ENCODE measurements around the gene SHANK2. TPM values are rescaled to one million over a fixed set of nuclear protein-coding genes. Genes with fewer than 3 reads are reported as not detected.
A peak's percentile ranks its signal among the peaks of the same experiment; 100 is the strongest.
"Not testable (repeated sequence)": the region's sequence is repeated elsewhere in the genome, so short reads cannot be mapped to it uniquely, and the experiment has no call there.

The SHANK2 gene
- total RNA-seq, 1 donor from 2014 or later = 3.7 TPM

DNA sequence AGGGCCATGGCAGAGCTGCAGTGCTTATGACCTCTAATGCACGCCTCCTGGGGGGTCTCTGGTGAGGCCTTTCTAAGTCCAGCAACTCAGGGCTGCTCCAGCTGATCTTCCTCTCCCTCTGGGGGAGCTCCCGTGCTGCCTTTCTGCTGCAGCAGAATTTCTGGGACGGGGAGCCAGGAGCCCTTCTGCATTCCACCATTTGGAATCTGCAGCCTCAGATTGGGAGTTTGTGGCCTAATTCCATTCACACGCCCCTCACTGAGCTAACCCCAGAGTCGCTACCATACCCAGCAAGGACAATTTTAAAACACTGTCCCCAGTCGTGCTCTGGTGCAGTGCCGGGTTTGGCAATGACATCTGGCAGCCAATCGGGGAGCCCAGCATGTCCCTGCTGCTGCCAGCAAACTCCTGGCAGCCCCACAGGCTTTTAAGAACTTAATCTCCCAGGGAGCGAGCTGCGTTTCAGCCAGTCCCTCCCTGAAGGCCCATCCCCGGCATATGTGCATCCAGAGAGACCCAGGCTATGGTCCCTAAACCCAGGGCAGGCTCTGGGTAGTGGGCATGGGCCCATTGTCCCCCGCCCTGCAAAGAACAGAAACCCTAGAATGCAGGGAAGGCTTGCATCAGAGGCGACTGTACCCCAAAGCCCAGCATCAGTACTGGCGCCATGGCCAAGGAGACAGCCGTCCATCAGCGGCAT is 4.7 kb downstream of the SHANK2 start:
- ATAC-seq (no peak), DNase-seq (ENCODE audit: low spot score) (no peak)
- intact Hi-C loops (cut with DNase I) = no loop called here

DNA sequence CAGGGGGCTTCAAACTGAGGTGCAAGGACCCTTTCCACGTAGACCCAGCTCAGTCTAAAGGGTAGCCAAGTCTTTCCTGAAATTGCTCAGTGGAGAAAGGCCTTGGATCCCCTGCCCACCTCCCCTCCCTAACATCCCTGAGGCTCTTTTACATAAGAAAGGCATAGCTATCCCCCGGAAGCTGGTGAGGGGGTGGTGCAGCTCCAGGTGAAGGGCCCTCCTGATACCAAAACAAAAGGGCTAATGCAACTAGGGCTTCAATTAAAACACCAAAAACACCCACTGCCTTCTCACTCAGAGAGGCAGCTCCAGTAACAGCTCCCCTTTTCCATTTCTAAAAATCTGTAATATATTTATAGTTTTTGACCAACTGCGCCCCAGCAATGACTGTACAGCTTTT is 5.8 kb downstream of the SHANK2 start:
- DNase-seq (ENCODE audit: low spot score) = no peak
- ATAC-seq = no peak
- intact Hi-C loops (cut with DNase I) = no loop called here

DNA sequence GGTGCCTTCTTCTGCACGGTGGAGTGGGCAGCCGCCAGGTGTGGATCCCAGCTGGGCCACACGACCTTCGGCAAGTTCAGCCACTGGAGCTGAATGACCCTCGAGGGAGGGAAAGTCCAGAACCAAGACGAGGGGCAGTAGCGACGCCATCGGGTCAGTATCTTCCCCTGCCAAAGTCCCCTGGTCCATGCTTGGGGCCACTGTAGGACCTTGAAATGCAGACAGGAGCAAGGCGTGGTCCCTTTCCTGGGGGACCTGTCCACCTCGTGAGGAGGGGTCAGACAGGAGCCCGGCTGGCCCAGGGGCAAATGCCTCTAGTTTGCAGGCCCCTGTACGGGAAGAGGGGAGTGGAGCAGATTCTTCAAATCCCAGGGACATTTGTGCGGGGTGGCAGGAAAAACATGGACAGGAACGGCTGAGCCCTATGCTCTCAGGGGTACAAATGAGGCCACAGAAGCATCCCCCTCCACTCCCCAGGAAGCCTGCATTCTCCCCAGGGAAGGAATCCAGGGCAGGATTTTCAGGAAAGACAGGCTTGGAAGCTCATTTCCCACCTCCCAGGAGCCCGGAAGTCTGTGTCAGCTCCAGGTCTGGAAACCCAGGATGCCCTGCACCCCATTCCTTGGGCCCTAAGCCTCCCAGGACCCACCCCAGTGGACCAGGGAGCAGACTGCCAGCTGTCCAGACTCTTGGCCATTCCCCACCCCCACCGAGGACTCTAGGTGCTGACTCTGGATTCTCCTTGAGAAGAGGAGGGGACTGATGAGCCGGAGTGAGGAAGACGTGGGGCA is 6.6 kb downstream of the SHANK2 start:
- intact Hi-C loops (cut with DNase I) = no loop called here
- DNase-seq (ENCODE audit: low spot score) (no peak), ATAC-seq (no peak)

DNA sequence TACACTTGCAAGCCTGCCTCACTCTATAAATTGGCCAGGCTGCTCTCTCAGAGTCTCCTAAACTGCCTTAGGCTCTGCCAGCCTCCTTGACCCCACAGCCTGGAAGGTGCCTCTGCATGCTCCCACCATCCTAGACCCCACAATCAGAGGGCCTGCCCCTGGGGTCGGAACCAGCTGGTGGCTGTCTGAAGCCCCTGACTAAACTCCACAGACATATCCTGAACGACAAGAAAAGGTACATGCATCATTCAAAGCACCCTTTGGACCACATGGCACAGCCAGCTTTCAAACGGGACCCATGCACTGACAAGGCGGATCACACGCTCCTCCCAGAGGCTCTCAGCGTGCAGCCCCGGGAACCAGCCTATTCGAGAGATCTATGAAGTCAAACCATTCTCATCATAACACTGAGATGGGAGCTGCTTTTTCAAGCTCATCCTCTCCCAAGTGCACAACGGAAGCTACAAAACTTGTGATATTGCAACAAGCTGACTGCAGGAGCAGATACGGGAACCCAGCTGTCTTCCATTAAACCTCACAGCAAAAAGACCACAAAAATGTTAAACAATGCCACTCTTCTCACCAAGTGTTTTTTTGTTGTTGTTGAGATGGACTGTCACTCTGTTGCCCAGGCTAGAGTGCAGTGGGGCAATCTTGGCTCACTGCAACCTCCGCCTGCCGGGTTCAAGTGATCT is 8.1 kb downstream of the SHANK2 start:
- no peak for DNase-seq (ENCODE audit: low spot score)

DNA sequence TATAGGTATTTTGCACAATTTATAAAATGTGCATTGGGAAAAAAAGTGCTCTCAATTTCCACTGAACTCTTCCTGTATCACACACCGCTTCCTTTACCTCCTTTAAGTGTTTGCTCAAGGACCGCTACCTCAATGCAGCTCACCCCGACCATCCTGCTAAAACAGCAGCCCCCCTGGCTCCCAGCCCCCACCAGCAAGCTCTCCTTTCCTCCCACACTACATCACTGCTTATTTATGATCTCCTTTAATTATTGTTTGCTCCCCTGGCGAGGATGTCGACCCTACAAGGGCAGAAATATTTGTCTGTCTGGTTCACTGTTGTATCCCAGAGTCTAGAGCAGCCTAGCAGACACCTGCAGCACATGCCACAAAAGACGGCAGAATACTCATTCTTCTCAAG is 10.0 kb downstream of the SHANK2 start:
- intact Hi-C loops (cut with DNase I) = no loop called here
- DNase-seq (ENCODE audit: low spot score) = no peak
- ATAC-seq = no peak

More for the DNA sequence above, 8.1 kb downstream of the SHANK2 start:
- ATAC-seq = no peak
- intact Hi-C loops (cut with DNase I) = no loop called here

DNA sequence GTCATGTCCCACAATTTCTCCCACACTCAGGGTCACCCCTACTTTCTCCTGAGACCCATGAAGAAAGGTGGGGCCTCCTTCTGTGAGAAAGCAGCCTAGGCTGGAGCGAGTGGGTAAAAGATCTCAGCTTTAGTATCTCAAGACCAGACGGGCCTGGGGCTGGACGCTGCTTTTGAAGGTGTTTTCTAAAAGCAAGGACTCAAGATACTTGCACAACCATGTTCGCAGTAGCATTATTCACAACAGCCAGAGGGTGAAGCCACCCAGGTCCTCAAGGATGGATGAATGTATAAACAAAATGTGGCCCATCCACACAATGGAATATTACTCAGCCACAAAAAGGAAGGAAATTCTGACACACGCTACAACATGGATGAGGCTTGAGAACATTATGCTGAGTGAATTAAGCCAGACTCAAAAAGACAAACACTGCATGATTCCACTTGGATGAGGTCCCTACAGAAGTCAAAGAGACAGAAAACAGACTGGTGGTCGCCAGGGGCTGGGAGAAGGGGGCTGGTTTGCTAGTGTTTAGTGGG is 10.6 kb downstream of the SHANK2 start:
- ATAC-seq (no peak), DNase-seq (ENCODE audit: low spot score) (no peak)
- intact Hi-C loops (cut with DNase I) = no loop called here

DNA sequence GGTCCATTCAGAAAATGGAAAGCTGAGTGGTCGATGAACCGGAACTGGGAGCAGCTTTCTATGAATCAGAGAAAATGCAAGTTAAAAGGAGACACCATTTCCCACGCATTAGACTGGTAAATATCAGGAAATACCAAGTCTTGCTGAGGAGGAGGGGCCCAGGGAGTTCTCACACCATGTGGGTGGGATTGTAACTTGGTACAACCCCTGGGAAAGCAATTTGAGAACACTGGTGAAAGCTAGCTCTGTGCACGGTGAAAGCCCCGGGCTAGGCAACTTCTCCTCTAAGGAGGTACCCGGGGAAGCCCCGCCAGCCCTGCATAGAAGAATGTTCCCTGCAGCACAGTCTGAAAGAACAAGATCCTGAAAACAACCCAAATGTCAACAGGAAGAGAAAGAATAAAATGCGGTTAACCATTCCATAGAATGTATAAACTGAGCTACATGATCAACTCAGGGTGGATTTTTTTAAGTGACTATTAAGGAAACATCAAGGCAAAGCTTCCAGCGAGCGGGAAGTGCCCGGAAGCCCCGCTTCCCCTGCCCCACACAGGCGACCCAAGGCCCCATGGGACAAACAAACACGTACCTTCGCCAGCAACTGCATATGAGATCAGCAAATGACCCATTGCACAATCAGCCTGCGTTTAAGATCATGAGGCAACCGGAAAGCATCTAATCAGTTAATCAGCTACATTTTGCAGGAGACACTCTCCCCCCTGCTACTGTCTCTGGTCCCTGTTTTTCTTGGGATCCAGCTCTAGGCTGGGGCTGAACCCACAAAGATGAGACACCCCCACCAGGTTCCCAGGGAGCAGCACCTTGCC is 11.3 kb downstream of the SHANK2 start:
- peak; percentile 94 for ATAC-seq
- intact Hi-C loops (cut with DNase I) = no loop called here
- DNase-seq (ENCODE audit: low spot score) = no peak

DNA sequence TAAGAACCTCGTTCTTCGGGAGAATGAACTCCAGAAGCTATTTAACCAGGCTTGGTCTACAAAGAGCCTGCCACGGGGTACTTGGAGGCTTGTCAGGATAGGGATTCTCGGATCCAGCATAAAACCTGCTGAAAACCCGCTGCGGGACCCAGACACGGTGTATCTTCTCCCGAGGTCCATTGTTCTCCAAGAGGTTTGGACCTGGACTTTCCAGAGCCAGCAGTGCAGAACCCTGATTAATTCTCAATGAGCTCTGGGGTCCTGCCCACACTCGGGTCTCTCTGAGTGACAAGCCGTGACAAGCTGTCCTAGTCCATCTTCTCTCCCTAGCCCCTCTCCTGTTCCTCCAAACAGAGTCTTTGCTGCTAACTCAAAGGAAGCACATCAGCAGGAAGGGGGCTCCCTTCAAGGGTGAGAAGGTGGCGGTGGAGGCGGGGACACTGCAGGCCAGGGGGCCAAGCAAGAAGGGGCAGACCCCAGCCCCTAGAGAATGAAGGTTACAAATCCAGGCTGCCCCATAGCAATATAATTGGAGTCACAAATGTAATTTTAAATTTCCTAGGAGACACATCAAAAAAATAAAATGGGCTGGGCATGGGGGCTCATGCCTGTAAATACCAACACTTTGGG is 12.2 kb downstream of the SHANK2 start:
- DNase-seq (ENCODE audit: low spot score) = no peak
- intact Hi-C loops (cut with DNase I) = no loop called here

DNA sequence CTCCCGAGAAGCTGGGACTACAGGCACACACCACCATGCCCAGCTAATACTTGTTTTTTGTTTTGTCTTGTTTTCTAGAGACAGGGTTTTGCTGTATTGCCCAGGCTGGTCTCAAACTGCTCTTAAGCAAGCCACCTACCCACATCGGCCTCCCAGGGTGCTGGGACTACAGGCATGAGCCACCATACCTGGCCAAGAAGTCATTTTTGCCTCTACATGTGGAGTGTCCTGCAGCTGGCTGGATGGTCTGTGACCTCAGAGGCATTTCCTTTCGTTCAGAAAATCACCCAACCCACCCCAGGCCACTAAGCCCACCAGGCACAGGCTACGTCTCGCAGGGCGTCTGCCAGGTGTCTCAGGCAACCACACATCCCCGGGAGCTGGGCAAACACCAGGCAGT is 12.8 kb downstream of the SHANK2 start:
- DNase-seq (ENCODE audit: low spot score) (no peak), ATAC-seq (no peak)
- intact Hi-C loops (cut with DNase I) = no loop called here

More for the DNA sequence above, 12.2 kb downstream of the SHANK2 start:
- ATAC-seq = no peak

DNA sequence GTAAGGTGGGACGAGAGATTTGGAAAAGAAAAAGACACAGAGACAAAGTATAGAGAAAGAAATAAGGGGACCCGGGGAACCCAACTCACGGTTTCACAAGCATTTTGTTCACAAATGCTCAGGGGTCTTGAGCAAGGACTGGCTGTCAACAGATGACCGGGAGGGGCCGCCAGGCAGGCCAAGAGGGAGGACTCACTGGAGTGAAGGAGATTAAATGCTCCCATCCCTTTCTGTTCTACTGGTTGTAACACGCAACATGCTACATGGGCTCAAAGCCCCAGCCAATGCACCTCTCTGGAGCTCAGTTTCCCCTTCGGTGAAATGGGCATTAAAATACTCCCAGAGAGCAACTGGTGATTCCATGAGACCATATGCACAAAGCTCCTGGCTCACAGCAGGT is 13.4 kb downstream of the SHANK2 start:
- ATAC-seq (no peak), DNase-seq (ENCODE audit: low spot score) (peak; percentile 15)
- intact Hi-C loops (cut with DNase I) = no loop called here

DNA sequence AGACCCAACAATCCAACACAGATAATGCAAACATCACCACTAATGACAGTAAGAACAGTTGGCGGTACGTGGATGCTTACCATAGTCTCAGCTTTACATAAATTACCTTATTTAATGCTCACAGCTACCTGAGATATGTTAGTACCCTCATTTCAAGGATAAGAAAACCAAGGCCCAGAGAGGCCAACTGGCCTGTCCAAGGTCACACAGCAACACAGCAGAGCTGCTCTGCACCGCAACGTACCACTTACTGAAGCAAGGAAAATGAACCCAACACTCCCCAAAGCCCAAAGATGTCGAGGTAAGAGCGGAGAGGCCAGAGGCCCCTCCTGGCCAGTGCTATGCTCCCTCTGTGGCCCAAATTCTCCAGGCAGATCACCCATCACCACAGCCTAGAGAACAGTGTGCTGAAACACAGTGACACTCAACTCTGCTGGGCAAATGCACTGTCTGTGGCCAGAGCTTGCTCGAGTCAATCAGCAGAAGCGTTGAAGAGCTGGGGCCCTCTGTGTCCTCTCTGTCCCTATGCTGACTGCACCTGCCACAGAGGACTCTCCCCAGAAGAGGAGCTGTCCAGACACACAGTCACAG is 14.0 kb downstream of the SHANK2 start:
- ATAC-seq (no peak), DNase-seq (ENCODE audit: low spot score) (no peak)
- intact Hi-C loops (cut with DNase I) = no loop called here

DNA sequence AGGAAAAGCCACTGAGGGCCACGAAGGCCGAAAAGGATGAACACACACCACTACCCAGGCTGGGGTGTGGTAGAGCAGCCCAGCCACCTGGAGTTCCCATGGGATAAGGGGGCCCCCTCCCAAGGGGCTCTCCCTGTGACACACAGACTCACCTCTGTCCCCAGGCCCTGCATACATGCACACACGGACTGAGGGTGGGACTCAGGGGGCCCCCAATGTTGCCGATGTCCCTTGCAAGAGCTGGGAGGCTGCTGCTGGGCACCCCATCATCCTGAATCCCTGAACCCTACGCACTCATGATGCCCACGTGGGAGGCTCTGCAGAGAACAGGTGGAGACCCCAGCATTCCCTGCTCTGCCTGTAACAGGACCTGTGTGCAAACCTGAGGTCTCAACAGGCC is 14.5 kb downstream of the SHANK2 start:
- no peak for ATAC-seq
- DNase-seq (ENCODE audit: low spot score) = peak; percentile 33
- intact Hi-C loops (cut with DNase I) = no loop called here

DNA sequence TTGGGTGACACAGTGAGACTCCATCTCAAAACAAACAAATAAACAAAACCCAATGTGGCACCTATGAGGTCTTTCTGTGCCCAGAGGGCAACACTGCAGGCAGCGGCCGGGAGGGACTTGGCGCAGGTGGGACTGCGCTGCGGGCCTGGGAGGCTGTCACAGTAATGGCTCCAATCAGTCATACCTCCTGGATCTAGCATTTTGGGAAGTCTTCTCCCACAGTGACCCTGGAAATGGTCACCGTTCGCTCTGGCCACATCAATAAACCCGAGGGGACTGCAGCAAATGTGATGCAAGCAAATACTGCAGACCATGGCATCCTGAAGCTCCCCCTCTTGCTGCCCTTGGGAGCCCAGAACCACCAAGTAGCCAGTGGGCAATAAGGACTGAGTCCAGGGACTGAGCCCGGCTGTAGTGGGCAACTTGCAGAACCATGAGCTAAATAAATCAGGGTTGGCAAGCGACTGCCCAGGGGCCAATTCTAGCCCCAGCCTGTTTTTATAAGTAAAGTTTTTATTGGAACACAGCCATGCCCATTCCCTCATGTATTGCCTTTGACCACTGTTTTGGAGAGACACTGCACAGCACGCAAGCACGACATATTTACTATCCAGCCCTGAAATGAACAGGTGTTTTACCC is 15.4 kb downstream of the SHANK2 start:
- DNase-seq (ENCODE audit: low spot score) (no peak), ATAC-seq (no peak)
- intact Hi-C loops (cut with DNase I) = no loop called here

DNA sequence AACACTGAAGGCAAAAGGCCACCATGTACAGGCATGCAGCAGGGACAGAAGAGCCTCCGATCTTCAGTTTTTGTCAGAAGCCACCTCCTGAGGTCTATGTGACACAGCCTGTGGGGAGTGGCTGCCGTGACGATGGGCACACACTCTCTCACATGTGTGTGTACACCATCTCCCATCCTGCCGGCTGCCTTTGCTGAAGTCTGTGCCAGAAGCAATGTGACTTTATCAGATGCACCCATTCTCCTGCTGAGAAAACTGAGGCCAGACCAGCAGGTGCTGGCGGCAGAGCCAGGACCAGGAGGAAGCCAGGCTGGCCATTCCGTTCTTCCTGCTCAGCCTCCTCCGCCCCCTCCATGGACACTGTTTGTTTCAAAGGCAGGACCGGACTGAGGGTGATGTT is 16.7 kb downstream of the SHANK2 start:
- intact Hi-C loops (cut with DNase I) = no loop called here
- DNase-seq (ENCODE audit: low spot score) (peak; percentile 25), ATAC-seq (no peak)

DNA sequence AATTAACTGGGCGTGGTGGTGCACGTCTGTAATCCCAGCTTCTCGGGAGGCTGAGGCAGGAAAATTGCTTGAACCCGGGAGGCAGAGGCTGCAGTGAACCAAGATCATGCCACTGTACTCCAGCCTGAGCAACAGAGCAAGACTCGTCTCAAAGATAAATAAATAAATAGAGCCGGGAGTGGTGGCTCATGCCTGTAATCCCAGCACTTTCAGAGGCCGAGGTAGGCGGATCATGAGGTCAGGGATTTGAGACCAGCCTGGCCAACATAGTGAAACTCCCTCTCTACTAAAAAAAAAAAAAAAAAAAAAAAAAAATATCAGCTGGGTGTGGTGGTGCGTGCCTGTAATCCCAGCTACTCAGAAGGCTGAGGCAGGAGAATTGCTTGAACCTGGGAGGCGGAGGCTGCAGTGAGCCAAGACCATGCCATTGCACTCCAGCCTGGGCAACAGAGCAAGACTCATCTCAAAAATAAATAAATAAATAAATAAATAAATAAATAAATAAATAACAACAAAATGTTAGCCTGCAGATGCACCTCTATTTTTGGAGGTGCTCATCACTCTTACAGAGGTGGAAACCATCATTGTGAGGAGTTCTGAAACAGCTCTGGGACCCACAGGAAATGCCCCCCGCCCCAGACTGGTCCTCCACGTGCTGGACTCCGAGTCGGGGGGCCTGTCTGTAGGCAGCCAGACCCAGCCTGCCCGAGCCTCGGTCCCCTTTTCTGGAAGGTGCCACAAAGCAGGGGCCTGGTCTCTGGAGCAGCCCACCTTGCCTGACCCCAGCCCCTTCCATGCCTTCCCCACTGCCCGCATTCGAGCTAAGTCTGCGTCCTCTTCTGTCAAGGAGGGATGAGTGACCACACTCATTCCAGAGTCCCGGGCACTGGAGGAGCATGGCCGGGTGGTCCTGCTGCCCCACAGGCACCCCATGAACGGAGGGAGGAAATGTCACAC is 18.2 kb downstream of the SHANK2 start:
- ATAC-seq; intact Hi-C loops (cut with DNase I): not testable (repeated sequence)

DNA sequence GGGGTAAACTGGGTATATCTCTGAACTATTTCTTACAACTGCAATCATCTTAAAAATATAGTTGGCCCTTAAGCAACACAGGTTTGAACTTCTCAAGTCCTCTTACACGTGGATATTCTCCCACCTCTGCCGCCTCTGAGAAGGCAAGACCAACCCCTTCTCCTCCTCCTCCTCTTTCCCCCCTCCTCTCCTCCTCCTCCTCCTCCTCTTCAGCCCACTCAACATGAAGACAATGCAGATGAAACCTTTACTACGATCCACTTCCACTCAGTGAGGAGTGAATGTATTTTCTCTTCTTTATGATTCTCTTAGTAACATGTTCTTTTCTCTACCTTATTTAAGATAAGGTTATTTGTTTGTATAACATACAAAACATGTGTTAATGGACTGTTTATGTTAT is 20.0 kb downstream of the SHANK2 start:
- intact Hi-C loops (cut with DNase I) = no loop called here
- ATAC-seq (no peak), DNase-seq (ENCODE audit: low spot score) (no peak)

More for the DNA sequence above, 18.2 kb downstream of the SHANK2 start:
- peak; percentile 47 for DNase-seq (ENCODE audit: low spot score)

DNA sequence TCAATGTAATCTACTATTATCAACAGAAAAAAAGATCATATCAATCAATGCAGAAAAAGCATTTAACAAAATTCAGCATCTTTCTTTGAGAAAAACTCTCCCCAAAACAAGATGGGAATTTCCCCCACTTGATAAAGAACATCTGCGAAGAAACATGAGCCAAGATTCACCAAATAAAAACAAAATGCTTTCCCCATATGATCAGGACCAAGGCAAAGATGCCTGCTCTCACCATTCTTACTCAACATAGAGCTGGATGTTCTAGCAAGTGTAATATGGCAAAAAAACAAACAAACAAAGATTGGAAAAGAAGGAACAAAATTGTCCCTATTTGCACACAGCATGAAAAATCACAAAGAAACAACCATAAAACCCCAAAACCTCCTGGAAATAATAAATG is 23.4 kb downstream of the SHANK2 start:
- intact Hi-C loops (cut with DNase I) = no loop called here
- no peak for DNase-seq (ENCODE audit: low spot score)
- ATAC-seq = no peak

Measured in sciatic nerve (tissue), 2 donors.